ENCODE data around the gene MRPL2.
"Not testable (repeated sequence)": the region's sequence is repeated elsewhere in the genome, so short reads cannot be mapped to it uniquely, and the experiment has no call there.

Gene MRPL2

DNA sequence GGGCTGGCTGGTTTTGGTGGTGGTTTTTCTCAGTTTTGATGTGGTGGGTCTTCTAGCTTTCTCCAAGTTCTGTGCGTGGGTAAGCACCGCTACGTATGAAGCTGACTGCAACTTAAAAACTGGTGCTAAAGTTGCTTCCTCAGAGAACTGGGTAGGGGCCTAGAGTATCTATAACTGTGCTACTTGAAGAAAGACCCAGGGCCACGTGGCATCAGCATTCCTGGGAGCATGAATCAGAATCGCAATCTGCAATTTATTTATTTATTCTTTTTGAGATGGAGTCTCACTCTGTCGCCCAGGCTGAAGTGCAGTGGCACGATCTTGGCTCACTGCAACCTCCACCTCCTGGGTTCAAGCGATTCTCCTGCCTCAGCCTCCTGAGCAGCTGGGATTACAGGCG is 22.7 kb upstream of the MRPL2 start:
- not testable (repeated sequence) for DNase-seq

DNA sequence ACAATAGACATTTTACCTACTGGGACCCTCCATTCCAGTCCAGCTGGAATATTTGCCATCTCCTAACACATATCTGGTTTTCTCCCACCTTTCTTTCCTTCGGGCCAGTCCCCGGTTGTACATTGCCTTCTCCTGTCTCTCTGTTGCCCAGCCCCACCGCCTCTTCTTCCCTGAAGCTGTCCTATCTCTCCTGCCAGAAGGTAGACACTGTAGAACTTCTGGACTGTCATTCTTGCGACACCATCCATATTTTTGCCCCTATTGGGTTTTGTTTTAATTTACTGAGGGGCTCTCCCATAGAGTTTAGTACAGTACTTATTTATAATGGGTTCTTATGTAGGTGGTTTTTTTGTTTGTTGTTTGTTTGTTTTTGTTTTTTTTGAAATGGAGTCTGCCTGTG is 21.8 kb upstream of the MRPL2 start:
- DNase-seq = no peak

DNA sequence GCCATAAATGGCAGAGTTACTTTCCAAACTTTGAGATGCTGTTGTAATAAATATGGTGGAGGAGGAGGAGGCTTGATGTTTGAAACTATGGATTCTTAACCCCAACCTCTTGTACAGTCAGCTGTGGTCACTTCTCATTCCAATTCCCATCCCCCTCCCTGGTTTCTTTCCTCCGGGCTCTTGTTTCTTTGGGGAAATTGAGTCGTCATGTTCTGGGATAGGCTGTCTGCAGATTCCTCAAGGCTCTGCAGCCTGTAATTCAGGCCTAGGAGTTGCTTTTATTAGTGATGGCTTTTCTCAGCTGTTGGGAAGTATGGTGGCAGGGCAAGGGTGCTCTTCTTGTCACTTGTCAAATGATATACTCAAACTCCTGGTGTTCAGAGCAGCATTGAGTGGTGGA is 19.5 kb upstream of the MRPL2 start:
- no peak for DNase-seq

DNA sequence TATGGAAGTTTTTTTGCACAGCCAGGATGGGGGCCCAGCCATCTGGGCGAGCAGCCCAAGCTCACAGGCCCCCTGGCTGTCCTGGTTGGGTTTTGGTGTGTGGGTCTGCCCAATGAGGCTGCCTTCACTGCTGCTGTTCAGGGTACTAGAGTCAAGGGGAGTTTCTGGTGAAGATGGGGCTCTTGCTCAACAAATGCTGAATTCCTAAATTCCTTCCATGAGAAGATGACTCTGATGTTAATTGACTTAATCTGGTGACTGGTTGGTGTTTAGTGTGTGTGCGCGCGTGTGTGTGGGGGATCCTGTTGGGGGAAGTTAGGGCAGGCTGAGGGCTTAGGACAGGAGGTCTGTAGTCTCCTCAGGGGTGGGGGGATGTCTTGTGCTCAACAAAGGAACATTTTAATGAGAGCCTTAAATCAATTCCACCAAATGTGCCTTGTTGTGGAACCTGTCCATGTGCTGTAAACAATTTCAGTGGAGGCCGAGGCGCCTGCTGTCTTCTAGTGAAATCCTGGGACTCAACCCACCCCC is 18.8 kb upstream of the MRPL2 start:
- DNase-seq = no peak

DNA sequence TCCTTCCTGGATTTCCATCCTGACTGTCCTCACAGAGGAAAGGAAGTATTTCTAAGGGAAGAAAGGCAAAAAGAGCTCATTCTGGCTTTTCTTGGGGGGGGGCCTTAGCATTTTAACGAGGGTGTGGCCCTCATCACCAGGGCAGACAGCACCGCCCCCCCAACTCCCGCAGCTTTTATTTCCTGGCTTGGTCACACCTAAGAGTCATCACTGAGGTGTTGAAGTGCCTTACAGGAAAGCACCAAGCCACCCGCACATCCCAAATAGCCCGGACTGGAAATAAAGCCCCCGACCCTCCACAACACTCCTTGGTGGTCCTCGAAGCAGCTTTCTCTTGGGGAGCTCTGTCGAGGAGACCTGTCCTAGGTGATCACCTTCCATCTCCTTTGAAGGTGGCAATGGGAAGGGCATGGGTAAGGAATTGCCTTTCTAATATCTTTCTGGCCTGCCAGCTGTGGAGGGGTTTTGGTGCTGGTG is 18.1 kb upstream of the MRPL2 start:
- no peak for DNase-seq

DNA sequence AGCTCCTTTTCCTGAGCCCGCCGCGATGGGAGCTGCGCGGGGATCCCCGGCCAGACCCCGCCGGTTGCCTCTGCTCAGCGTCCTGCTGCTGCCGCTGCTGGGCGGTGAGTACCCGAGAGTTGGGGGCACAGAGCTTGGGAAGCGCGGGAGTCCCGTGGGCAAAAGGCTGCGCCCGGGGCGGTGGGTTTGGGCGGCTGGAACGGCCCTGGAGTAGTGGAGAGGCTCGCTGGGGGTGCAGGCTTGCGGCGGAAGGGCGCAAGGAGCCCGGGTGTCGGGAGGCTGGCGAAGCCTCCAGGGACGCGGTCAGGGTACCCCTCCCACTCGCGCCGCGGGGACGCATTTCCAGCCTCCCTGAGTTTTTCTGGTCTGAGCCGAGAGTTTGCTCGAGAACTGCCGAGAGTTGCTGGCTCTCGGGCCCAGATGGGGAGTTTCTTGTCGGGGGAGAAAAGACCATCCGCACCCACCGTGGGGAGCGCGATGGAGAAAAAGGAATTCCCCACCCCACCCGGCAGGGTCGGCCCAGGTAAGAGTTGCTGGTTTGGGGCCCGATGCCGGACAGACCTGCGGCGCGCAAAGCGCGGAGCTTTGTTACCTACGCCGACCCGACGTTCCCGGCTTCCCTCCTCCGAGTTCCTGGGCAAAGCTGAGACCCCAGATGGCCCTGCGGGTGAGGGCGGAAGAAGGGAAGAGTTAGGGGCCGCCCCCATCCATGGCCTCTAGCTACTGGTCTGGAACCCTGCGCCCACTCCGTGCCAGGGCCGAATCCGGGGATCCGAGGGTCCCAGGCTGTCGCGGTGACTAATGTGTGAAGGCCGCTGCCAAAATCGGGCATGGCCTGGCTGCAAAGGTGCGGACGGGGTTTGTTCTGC is 17.5 kb upstream of the MRPL2 start:
- DNase-seq = no peak

DNA sequence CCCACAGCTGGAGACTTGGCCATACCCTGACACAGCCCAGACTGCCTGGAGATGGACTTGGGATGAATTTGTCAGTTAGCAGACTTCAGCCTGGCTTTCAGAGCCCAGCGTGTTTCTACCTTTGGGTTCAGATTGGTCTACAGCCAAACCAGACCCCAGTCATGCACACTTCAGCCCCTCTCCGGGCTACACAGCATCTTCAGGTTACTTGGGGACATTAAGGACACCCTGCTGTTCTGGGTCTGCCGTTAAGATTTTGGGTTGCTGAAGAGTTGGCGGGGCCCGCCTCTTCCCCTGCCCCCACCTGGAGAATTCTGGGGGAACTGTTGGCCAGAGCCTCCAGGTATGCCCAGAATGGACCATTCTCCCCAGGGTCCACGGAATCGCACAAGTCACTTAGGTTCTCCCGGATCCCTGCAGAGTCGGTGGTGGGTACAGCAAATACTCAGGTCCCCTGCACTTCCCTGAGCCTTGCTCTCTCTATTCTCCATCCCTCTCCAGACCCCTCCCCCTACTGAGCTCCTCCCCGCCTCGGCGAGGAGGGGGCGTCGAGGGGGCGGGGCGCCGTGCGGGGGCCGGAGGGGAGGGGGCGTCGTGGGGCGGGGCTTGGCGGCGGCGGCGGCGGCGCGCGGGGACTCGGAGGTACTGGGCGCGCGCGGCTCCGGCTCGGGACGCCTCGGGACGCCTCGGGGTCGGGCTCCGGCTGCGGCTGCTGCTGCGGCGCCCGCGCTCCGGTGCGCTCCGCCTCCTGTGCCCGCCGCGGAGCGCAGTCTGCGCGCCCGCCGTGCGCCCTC is 16.6 kb upstream of the MRPL2 start, which contains the start of gene PTK7:
Gene PTK7 (plus strand): TSS at position 645 of the 794 bp plus-strand sequence. CDS start 175 bp downstream, outside the sequence.
- no peak for DNase-seq

DNA sequence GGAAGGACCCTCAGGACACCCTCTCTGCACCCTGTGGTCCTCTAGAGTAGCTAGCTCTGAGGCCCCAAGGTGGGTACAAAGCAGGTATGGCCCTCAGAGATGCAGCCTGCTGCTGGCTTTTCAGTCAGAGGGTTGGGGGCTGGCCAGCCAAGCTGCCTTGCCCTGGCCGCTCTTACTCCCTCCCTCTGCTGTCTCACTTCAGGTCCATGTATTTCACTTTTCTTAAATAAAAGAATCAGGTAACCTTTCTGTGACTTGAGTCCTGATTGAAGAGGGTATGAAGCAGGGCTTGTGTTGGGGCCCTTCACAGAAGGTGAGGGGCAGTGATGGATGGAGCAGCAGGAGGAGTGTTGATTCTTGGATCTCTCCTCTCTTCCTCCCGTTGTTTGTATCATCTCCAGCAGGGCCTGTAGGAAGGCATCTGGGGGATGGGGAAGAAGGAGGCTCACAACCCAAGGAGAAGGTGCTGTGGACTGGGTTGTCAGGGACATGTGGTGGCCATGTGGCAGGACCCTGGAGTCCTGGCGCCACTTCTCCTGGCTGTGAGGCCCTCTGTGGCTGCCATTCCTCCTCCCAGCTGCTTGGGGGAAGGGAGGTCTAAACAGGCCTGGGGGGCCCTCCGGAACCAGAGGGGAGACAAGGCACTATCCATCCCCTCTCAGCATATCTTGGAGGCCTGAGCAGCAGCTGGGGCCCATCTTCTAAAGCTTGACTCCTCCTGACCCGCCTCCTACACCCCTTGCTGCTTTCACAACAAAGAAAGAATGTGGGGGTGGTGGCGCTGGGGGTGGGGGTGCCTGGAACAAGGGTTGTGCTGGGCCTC is 15.8 kb upstream of the MRPL2 start:
- no peak for DNase-seq

DNA sequence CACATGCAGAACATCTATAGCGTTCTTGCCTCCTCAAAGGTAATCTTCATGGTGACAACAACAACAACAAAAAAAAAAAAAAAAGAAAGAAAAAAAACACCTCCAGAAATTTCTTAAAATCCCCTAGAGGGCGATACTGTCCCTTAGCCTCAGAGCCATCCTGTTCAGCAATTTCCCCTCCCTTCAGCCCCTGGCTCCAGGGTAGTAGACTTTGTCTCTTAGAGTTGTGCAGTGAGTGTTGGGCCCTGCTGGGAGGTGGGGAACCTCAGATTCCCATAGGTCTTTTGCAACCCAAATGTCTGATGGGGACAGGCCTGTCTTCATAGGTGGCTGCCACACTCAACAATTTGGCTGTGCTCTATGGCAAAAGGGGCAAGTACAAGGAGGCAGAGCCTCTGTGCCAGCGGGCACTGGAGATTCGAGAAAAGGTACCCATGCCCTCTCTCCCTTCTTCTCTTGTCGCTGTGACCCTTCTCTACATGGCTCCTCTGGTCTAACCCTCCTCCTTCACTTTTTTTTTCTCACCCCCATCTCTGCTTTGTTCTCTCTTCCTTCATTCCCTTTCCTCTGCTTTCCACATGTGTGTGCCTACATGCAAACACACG is 10.9 kb upstream of the MRPL2 start:
- DNase-seq = no peak

DNA sequence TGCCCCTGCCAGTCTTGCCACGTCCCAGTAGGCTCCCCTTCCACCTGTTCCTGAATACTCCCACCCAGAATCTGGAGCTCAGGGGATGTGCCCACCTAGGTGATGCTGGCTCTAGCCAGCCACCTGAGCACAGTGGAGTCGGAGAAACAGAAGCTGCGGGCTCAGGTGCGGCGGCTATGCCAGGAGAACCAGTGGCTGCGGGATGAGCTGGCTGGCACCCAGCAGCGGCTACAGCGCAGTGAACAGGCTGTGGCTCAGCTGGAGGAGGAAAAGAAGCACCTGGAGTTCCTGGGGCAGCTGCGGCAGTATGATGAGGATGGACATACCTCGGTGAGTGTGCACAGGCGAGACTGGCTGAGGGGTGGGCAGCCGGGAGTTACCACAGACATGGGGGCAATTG is 3.6 kb upstream of the MRPL2 start:
- DNase-seq = no peak

DNA sequence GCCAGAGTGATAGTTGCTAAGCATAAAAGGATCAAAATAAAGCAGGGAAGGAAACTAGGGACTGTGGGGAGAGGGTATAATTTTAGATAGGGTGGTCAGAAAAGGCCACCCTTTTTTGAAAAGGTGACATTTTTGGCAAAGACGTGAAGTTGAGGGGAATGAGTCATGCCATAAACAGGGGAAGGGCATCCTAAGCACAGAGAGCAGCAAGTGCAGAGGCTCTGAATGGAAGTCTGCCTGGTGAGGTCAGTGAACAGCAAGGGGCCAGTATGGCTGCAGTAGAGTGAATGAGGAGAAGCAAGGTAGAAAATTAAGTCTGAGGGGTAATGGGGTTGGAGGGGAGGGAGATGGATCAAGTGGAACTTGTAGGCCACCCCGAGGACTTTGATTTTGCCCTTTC is 2.6 kb upstream of the MRPL2 start:
- no peak for DNase-seq

DNA sequence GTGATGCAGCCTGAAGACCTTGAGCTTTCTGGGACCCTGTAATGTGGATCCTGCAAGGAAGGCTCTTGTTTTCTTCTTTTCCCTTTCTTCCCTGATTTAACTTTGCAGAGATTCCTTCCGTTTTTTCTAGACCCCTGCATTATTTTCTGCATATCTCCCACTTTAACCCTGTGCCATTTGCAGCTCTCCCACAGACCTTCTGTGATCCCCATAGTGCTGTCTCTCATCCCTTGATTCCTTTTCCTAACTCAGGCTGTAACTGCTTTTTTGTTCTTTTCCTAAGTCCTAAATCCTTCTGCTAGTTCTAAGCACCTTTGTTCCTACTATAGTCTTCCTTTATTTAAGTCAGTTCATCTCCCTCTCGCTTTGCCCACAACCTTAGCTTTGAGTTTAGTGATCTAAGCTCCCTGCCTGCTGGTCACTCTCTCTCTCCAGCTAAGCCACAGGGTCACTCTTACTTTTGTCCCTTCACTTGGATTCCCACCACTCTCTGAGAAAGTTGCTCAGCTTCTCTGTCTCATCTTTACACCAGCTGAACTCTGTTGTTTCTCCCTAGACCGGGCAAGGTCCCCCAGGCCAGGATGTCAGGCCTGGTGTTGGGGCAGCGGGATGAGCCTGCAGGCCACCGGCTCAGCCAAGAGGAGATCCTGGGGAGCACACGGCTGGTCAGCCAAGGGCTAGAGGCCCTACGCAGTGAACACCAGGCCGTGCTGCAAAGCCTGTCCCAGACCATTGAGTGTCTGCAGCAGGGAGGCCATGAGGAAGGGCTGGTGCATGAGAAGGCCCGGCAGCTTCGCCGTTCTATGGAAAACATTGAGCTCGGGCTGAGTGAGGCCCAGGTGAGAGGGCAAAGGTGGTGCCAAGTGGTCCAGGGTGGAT is 1.8 kb upstream of the MRPL2 start:
- DNase-seq = no peak

DNA sequence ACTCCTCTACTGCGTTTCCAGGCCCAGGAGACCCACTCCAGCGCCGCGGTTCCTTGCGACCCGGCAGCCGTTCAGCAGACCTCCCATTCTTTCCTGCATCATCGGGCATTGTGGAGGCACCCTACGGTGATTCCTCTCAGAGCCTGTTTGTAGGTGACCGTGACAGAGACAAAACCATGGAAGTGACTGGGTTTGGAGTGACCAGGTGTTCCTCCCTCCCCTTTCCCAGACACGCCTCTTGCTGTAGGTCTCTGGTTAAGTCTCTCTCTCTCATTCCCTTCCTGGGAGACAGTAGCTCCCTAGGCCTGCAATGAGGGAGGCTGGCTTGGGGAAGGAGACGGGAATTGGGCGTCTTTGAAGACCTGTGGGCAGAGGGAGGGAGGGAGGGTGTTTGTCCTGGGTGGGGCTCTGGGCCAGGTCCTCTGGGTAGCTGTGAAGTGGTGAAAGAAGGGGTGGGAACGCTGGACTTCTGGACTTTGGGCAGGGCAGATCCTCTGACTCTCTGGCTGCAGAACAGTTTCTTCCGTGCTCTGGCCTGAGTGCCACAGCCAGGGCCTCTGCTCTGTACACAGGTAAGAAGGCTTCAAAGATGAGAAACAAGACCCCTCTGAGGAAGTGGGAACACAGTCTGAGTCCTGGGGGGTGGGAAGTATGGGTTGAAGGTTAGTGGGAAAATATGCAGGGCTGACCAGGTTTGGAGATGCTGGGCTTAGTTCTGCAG is 960 bp upstream of the MRPL2 start:
- no peak for DNase-seq

DNA sequence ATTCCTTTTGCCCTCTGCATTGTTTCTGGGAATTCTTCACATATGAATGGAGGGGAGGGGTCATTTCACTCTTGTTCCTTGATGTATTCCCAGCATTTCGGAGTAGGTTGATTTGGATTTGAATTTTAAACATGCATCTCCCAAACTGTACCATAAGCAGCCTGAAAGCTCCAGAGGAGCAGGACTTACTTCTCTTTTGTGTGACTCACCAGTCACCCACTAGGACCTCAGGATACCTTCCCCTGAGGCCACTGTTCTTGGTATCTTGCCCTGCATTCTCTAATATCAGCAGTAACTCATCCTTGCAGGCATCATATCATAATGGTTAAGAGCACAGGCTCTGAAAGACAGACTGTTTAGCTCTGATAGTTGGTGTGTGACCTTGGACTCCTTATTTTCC is 703 bp downstream of the MRPL2 start:
- no peak for DNase-seq

DNA sequence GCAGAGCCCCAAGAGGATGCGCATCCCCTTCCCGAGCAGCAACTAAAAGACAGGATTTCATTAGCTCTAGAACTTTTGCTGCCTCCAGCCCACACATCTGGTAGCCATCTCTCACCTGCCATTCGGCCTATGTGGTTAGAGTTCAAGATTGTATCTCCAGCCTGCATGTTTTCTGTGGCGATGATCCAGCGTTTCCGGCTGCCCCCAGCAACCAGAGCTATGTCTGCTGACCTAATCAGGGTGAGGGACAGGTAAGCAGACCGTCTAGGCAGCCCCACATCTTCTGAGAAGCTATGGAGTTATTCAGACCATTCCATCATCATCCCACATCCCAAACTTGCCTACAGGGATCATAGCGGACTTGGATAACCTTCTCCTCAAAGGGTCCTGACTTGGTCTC is 3.3 kb downstream of the MRPL2 start:
- no peak for DNase-seq

DNA sequence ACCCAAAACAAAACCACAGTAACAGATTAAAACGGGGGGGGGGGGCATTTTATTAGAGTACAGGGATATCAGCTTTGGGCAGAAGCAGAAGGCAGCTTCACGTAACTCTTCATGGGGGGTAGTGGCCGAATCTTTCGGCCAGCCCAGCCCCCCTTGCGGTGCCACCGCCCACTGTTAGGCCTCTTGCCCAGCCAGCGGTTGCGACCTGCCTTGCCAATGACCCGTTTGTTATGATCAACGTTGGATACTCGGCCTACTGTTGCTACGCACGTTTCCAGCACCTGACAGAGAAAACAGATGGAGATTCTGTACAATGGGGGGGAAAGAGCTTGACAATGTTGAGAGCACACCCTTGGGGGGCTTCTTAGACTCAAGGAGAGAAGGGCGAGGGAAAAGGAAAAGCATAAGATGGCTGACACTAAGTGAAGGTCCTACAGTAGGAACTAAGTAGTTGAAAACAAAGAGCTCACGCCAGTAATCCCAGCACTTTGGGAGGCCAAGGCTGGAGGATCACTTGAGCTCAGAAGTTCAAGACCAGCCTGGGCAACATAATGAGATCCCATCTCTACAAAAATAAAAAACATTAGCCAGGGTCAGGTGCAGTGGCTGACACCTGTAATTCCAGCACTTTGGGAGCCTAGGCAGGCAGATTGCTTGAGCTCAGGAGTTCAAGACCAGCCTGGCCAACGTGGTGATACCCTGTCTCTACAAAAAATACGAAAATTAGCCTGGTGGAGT is 4.9 kb downstream of the MRPL2 start:
- no peak for DNase-seq

DNA sequence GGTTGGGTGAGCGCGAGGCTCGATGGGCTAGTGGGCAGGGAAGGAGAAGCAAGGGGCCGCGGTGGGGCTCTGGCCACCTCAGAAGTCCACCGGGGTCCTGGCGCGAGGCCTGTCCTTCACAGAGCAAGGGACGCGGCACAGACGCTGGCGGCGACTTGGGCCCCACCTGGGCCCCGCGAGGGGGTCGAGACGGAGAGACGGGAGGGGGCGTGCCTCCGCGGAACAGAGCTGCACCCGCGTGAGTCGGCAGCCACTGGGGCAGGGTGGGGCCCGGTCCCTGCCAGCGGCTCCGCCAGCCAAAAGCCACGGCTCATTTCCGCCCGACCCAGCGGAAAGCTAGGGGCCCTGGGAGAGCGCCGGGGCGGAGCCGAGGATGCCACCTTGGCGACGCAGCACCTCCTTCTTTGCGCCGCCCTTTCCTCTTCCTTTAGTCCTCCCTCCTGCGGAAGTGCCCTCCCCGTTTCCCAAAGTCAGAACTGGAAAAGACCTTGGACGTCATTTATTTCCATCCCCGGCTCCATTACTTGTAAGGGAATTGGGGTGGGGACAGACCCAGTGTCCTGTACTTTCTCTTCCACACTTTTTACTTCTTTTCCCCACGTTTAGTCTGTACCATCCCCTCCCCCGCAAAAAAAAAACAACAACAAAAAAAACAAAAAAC is 5.6 kb downstream of the MRPL2 start, which contains the start of gene CUL7:
Gene CUL7 (minus strand): TSS at position 307 of the 661 bp plus-strand sequence. CDS start 1,063 bp downstream, outside the sequence.
- peak; percentile 84 for DNase-seq

DNA sequence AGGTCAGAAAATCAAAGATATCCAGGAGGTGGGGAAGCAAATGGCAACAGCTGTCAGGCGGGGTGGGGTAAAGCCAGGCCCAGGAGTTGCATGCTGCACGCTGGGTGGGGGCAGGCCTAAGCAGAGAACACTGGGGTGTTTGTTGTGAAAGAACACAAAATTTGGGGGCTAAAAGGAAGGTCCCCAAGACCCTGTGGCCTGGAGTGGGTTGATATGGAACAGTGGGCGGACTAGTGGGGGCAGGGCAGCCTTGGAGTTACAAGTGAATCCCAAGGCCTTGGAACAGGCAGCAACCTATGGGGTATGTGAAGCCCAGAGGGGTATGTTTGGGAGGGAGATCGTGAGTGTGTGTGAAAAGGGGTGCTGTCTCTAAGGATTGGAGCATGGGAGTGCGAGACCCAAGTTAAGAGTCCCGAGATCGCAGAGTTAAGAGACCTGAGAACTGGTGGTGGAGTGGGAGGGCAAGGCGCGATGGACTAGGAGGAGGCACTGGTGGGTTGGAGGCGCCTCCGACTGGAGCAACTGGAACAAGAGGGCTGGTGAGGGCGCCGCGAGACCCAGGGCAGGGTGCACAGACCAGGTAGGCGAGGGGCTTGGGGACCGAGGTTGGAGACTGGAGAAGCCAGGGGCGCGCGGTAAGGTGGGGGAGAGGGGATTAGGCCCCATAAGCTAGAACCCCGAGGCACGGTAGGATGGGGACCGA is 6.2 kb downstream of the MRPL2 start:
- no peak for DNase-seq

All from NK-92 treated with Interleukin-12 subunit alpha and Interleukin-12 subunit beta, amount 100 ng/mL, for 24 hours (cell line).